T-helper 2 cell treated with Interferon-gamma antibody and Interleukin-4, amounts not matched to agents 100 ng/mL and 5 ng/mL, for 36 hours (primary cell): ENCODE results near the gene MAJIN. TPM values are rescaled to one million over a fixed set of nuclear protein-coding genes. Genes with fewer than 3 reads are reported as not detected.

Source experiments
- intact Hi-C: fragments of 100-400 bp; cut with micrococcal nuclease; formaldehyde crosslinking; loops from one replicate; pipeline ENCODE4 v1.15.1; 2023
- total RNA-seq: library from RNA; stranded (reverse); gene quantifications from 2 replicates; pipeline ENCODE4 v1.2.3, GENCODE V29; 2022

Gene MAJIN
- total RNA-seq, 1 donor from 2014 or later = not detected

- intact Hi-C loops = loop anchor here (5.0 kb wide), 2 partner anchors 167 to 197 kb away; partner anchors contain the start of genes CDCA5, TM7SF2 and ZFPL1
These were observed 56.5 kb downstream of the MAJIN start for GRCh38 chr11:64915376-64915887.

- intact Hi-C loops = no loop called here
These were observed 57.8 kb downstream of the MAJIN start for GRCh38 chr11:64914123-64914522.

GRCh38 chr11:64913171-64913727 is 58.7 kb downstream of the MAJIN start:
- intact Hi-C loops = no loop called here

- intact Hi-C loops = no loop called here
These were observed 60.2 kb downstream of the MAJIN start for GRCh38 chr11:64911689-64912088.

- intact Hi-C loops = no loop called here
These were observed 60.8 kb downstream of the MAJIN start for GRCh38 chr11:64911142-64911541.

GRCh38 chr11:64910451-64911093 is 61.3 kb downstream of the MAJIN start:
- intact Hi-C loops = no loop called here

GRCh38 chr11:64909653-64910343 is 62.1 kb downstream of the MAJIN start:
- intact Hi-C loops = no loop called here

- intact Hi-C loops = no loop called here
These were observed 63.1 kb downstream of the MAJIN start for GRCh38 chr11:64908766-64909165.

GRCh38 chr11:64906314-64906635 is 65.6 kb downstream of the MAJIN start:
- intact Hi-C loops = no loop called here

- intact Hi-C loops = no loop called here
These were observed 66.2 kb downstream of the MAJIN start for GRCh38 chr11:64905516-64906313.

- intact Hi-C loops = no loop called here
These were observed 68.5 kb downstream of the MAJIN start for GRCh38 chr11:64903291-64903833.

GRCh38 chr11:64902102-64902900 is 69.6 kb downstream of the MAJIN start:
- intact Hi-C loops = no loop called here

GRCh38 chr11:64900774-64901173 is 71.1 kb downstream of the MAJIN start:
- intact Hi-C loops = no loop called here

GRCh38 chr11:64900263-64900678 is 71.6 kb downstream of the MAJIN start:
- intact Hi-C loops = no loop called here

GRCh38 chr11:64898541-64898940 is 73.4 kb downstream of the MAJIN start:
- intact Hi-C loops = no loop called here

- intact Hi-C loops = no loop called here
These were observed 73.8 kb downstream of the MAJIN start for GRCh38 chr11:64898076-64898445.

GRCh38 chr11:64897381-64898075 is 74.4 kb downstream of the MAJIN start:
- intact Hi-C loops = no loop called here

- intact Hi-C loops = no loop called here
These were observed 75.4 kb downstream of the MAJIN start for GRCh38 chr11:64896448-64897022.

- intact Hi-C loops = loop anchor here (1.0 kb wide), 1 partner anchor 48 kb away; no protein-coding TSS in a partner anchor
These were observed 77.0 kb downstream of the MAJIN start for GRCh38 chr11:64894812-64895452.
